Coronary artery (tissue), 2 donors: Measurements from ENCODE around the gene MYO5A.
"Not testable (repeated sequence)": the region's sequence is repeated elsewhere in the genome, so short reads cannot be mapped to it uniquely, and the experiment has no call there.

ENCODE experiments used
- DNase-seq: peaks from one replicate; pipeline ENCODE4 v3.0.0-alpha.2; 2017; ENCODE audit warnings: low spot score
- H3K27ac ChIP-seq, 2 donors: fragments of 200-600 bp; sonication (generic); one replicate each; pipeline ENCODE4 v1.5.1; 2016 to 2019
- H3K4me3 ChIP-seq: fragments of 200-600 bp; sonication (generic); 2 replicates; pipeline ENCODE4 v1.5.1; 2016; ENCODE audit warnings: mild to moderate bottlenecking, moderate library complexity
- TF ChIP-seq, protein P1 (sequence below): fragments of 200-600 bp; sonication (generic); IDR thresholded peaks from one replicate; pipeline ENCODE4 v1.5.1; 2019; ENCODE audit warnings: antibody characterized with exemption

Gene MYO5A

DNA sequence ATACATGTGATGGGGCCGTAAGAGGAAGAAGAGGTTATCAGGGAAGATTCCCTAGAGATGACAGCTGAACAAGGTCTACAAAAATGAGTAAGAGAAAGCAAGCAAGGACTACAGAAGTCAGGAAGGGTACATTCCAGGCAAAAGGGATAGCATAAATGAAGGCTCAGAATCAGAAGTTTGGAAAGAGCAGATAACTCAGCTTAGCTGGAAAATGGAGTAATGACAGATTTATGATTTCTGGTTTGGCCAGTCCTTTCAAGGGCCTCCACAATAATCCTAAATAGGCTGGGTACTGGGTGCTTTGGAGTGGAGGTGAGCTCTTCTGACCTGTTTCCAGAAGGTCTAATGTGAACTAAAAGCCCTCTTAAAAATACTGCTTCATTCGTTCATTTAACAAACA, 110.7 kb downstream of the MYO5A start:
- Histone ChIP-seq H3K4me3 (no peak overlapping the region), H3K27ac (no peak overlapping the region)
- TF ChIP-seq, protein P1, sequence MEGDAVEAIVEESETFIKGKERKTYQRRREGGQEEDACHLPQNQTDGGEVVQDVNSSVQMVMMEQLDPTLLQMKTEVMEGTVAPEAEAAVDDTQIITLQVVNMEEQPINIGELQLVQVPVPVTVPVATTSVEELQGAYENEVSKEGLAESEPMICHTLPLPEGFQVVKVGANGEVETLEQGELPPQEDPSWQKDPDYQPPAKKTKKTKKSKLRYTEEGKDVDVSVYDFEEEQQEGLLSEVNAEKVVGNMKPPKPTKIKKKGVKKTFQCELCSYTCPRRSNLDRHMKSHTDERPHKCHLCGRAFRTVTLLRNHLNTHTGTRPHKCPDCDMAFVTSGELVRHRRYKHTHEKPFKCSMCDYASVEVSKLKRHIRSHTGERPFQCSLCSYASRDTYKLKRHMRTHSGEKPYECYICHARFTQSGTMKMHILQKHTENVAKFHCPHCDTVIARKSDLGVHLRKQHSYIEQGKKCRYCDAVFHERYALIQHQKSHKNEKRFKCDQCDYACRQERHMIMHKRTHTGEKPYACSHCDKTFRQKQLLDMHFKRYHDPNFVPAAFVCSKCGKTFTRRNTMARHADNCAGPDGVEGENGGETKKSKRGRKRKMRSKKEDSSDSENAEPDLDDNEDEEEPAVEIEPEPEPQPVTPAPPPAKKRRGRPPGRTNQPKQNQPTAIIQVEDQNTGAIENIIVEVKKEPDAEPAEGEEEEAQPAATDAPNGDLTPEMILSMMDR, result no peak
- no peak for DNase-seq

DNA sequence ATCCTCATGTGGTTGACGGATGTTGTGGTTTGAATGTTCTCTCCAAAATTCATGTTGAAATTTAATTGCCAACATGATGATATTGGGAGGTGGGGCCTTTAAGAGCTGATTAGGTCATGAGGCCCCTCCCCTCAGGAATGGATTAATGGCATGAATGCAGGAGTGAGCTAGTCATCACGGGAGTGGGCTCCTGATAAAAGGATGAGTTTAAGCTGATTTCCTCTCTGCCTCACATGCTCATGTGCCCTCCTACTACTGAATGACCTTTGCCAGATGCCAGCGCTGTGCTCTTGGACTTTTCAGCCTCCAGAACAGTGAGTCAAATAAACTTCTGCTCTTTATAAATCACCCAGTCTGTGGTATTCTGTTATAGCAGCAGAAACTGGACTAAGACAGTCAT, 111.2 kb downstream of the MYO5A start:
- Histone ChIP-seq H3K27ac (no peak overlapping the region), H3K4me3 (no peak overlapping the region)
- no peak for DNase-seq
- TF ChIP-seq, protein P1, result no peak

DNA sequence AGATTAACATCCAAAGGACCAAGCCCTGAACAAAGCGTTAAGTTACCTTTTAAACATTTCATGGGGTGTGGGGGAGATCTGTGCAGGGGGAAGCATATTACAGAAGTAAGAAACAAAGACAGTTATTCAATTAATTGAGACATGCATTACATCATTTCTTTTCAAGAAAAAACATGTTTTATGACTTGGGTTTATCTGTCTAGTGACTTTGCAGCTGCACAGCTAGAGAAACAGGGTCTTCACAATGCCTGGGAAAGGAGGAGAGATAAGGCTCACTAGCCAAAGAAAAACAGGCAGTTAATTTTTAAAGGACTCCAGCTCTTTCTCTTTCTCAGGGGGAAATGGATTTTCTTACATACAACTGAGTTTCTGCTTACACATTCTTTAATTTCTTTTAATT, 112.1 kb downstream of the MYO5A start:
- H3K27ac ChIP-seq, DNase-seq: not testable (repeated sequence)

DNA sequence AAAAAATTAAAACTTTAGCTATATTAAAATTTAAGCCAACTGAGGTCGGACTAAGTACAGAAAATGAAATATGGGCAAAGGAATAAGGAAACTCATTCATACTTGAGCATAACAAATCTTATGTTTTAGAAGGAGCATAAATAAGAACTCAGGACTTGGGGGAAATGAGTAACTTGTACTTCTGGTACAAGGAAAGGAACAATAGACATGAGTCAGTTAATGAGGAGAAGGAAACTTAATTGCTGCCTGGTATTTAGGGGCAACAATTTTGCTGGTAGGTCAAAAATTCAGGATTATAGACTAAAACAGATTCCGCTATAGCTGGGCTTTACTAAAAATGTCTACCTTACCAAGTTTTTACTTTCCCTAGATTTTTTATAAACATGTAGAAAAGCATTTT, 113.1 kb downstream of the MYO5A start:
- Histone ChIP-seq H3K4me3 (no peak overlapping the region), H3K27ac (no peak overlapping the region)
- DNase-seq, result no peak
- TF ChIP-seq, protein P1, result no peak

More for the DNA sequence above, 112.1 kb downstream of the MYO5A start:
- not testable (repeated sequence) for H3K4me3 ChIP-seq

DNA sequence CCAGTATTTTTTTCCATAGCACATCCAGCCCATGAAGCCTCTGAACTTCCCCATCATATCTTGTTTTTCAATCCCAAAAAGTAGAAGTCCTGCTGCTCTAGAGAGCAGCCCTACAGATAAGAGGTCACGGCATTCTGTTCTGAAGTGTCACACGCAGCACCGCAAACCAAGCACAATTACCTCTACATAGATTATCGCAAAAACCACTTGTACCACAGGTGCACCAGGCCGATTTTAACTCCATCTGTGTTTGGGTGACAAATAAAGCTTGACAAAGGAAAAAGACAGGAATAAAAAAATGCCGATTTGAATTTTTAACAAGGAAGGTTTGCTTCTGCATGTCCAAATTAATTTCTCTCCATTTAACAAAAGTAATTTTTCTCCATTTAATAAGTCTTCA, 113.7 kb downstream of the MYO5A start:
- Histone ChIP-seq H3K4me3 (no peak overlapping the region), H3K27ac (no peak overlapping the region)
- TF ChIP-seq, protein P1, result no peak
- no peak for DNase-seq

DNA sequence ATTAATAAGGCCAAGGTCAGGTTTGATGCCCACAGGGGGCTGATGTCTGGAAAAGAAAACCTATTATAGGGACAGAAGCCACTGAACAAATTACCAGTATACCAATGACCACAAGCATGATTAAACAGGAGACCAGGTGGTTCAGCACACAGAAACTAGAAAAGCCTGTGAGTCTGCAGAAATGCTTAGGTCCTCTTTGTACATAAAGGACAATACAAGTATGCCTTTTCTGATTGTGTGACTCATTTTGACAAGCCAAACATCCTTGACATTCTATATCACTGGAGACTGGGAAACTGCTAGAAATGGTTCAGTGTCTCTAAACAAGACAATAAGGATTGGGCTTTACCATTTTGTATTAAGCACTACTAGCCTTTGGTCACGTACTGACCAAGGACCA, 119.9 kb downstream of the MYO5A start:
- no peak overlapping the region for H3K27ac ChIP-seq
- no peak for DNase-seq
- TF ChIP-seq, protein P1, result no peak
- no peak overlapping the region for H3K4me3 ChIP-seq

DNA sequence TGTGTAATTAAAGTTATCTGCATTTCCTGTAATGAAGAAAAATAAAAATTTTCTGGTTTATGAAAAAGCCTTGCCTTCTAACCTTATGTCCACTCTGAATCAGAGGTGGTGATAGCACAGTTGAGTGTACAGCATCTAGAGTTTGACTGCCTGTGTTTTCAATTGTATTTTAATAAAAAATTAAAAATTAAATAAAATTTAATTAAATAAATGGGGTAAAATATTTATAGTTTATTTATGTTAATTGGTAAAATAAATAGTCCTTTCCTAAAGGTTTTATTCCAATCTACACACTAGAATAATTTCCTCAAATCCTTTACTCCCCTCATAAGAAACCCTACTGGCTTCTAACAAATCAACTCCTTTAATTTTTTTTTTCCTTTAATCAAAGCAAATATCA, 121.3 kb downstream of the MYO5A start:
- no peak overlapping the region for H3K4me3 ChIP-seq
- no peak overlapping the region for H3K27ac ChIP-seq
- TF ChIP-seq, protein P1, result no peak
- no peak for DNase-seq

DNA sequence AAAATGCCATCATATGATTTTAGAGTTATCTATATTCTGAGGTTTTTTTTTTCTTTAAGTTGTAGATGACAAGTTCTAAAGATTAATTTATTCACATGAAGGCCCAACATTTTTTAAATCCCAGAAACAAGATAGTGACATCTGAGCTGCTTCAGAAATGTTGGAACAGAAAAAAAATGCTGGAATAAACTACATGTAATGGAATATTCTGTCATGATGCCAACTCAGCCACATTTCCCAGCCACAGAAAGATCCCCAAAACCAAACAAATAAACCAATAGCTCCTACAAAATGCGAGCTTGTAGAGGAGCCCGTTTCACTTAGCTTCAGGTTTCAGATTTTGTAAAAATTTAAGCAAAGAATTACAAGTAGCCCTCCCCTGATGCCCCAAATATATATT, 122.1 kb downstream of the MYO5A start:
- TF ChIP-seq, protein P1, result no peak
- Histone ChIP-seq H3K4me3 (no peak overlapping the region), H3K27ac (no peak overlapping the region)
- DNase-seq, result no peak
